HG03196 (cell line): ENCODE data around the gene TPPP.

Experiments used
- ATAC-seq: cut with Tn5 transposase; IDR thresholded peaks from one replicate; pipeline ENCODE4 v1.9.1; 2021; ENCODE audit not compliant: unreplicated experiment

The TPPP gene

DNA sequence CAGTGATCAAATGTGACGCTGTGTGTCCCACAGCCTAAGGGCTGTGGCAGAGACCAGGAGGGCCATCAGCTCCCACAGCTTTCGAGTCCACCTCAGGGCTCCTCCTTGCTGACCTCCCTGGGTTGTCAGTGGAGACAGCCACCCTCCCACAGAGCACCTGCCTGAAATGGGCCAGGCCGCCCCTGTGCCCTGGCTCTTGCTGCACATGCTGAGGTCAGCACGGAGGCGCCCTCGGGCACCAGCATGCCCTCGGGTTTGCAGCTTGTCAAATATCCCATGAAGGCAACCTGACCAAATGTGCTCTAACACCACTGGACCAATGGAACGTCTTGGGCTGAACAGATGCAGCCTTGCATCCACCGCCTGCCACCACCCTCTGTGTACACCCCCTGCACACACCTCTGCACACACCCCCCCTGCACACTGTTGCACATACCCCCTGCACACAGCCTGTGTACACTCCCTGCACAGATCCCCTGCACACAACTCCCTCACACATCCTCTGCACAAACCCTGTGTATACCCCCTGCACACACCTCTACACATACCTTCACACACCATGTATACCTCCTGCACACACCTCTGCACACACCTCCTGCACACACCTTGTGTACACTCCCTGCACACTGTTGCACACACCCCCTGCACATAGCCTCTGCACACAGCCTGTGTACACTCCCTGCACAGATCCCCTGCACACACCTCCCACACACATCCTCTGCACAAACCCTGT lies 83.0 kb downstream of the TPPP start:
- no peak for ATAC-seq
